GM21737 (cell line): ENCODE measurements around the gene NPC1L1.

Experiments used
- ATAC-seq: cut with Tn5 transposase; IDR thresholded peaks from one replicate; pipeline ENCODE4 v1.9.1; 2021; ENCODE audit warnings: mild to moderate bottlenecking, moderate library complexity; ENCODE audit not compliant: unreplicated experiment

NPC1L1 gene

GRCh38 chr7:44537442-44537841 is 3.7 kb downstream of the NPC1L1 start:
- ATAC-seq = no peak

GRCh38 chr7:44536090-44536489 is 5.0 kb downstream of the NPC1L1 start:
- no peak for ATAC-seq

- no peak for ATAC-seq
Observed at GRCh38 chr7:44535348-44536064, 5.6 kb downstream of the NPC1L1 start.

GRCh38 chr7:44534501-44534900 is 6.6 kb downstream of the NPC1L1 start:
- ATAC-seq = no peak

- no peak for ATAC-seq
Observed at GRCh38 chr7:44534087-44534486, 7.0 kb downstream of the NPC1L1 start.

GRCh38 chr7:44533301-44534055 is 7.7 kb downstream of the NPC1L1 start:
- ATAC-seq = no peak

GRCh38 chr7:44531421-44532380 is 9.4 kb downstream of the NPC1L1 start:
- ATAC-seq = no peak

- no peak for ATAC-seq
Observed at GRCh38 chr7:44530990-44531389, 10.1 kb downstream of the NPC1L1 start.

GRCh38 chr7:44524811-44525388 is 16.2 kb downstream of the NPC1L1 start:
- ATAC-seq = no peak

GRCh38 chr7:44522315-44522714 is 18.8 kb downstream of the NPC1L1 start:
- no peak for ATAC-seq

- ATAC-seq = no peak
Observed at GRCh38 chr7:44521347-44522095, 19.6 kb downstream of the NPC1L1 start.

- no peak for ATAC-seq
Observed at GRCh38 chr7:44520574-44520973, 20.6 kb downstream of the NPC1L1 start.

- no peak for ATAC-seq
Observed at GRCh38 chr7:44519546-44519945, 21.6 kb downstream of the NPC1L1 start.

GRCh38 chr7:44518761-44519160 is 22.4 kb downstream of the NPC1L1 start:
- no peak for ATAC-seq

GRCh38 chr7:44517175-44517574 is 24.0 kb downstream of the NPC1L1 start:
- no peak for ATAC-seq

- no peak for ATAC-seq
Observed at GRCh38 chr7:44515590-44516268, 25.4 kb downstream of the NPC1L1 start.

GRCh38 chr7:44512736-44513135 is 28.4 kb downstream of the NPC1L1 start:
- ATAC-seq = no peak

- no peak for ATAC-seq
Observed at GRCh38 chr7:44511863-44512468, 29.2 kb downstream of the NPC1L1 start.

- no peak for ATAC-seq
Observed at GRCh38 chr7:44511236-44511635, 29.9 kb downstream of the NPC1L1 start.
